Hepatocyte (in vitro differentiated cells): ENCODE results near the gene ACAD8. TPM values are rescaled to one million over a fixed set of nuclear protein-coding genes. Genes with fewer than 3 reads are reported as not detected.
"Not testable (repeated sequence)": the region's sequence is repeated elsewhere in the genome, so short reads cannot be mapped to it uniquely, and the experiment has no call there.

Experiments
- DNase-seq: peaks from one replicate; pipeline ENCODE4 v3.0.0-alpha.2; 2016; ENCODE audit warnings: low spot score
- H2AFZ ChIP-seq: fragments of 200-600 bp; sonication (generic); 2 replicates; pipeline ENCODE4 v1.6.0; 2016; ENCODE audit warnings: antibody characterized with exemption, mild to moderate bottlenecking
- H3K27ac ChIP-seq: fragments of 200-600 bp; sonication (generic); 2 replicates; pipeline ENCODE4 v1.5.1; 2016; ENCODE audit warnings: mild to moderate bottlenecking
- H3K27me3 ChIP-seq: fragments of 200-600 bp; sonication (generic); 2 replicates; pipeline ENCODE4 v1.6.1; 2016
- H3K36me3 ChIP-seq: fragments of 200-600 bp; sonication (generic); replicated peaks from 2 replicates; pipeline ENCODE4 v1.5.1; 2016; ENCODE audit warnings: low read depth; ENCODE audit not compliant: insufficient read depth
- H3K4me1 ChIP-seq: fragments of 200-600 bp; sonication (generic); 2 replicates; pipeline ENCODE4 v1.5.1; 2016; ENCODE audit warnings: mild to moderate bottlenecking, moderate library complexity; ENCODE audit not compliant: insufficient read depth
- H3K4me2 ChIP-seq: fragments of 200-600 bp; sonication (generic); 2 replicates; pipeline ENCODE4 v1.6.0; 2016
- H3K4me3 ChIP-seq: fragments of 200-600 bp; sonication (generic); 2 replicates; pipeline ENCODE4 v1.5.1; 2016; ENCODE audit warnings: mild to moderate bottlenecking
- H3K79me2 ChIP-seq: fragments of 200-600 bp; sonication (generic); 2 replicates; pipeline ENCODE4 v1.6.0; 2017; ENCODE audit warnings: mild to moderate bottlenecking
- H3K9me2 ChIP-seq: fragments of 200-600 bp; sonication (generic); replicated peaks from 2 replicates; pipeline ENCODE4 v1.6.0; 2017; ENCODE audit warnings: mild to moderate bottlenecking; ENCODE audit not compliant: insufficient read depth
- H3K9me3 ChIP-seq: fragments of 200-600 bp; sonication (generic); 2 replicates; pipeline ENCODE4 v1.5.1; 2016; ENCODE audit warnings: low read depth, mild to moderate bottlenecking
- H4K20me1 ChIP-seq: fragments of 200-600 bp; sonication (generic); 2 replicates; pipeline ENCODE4 v1.6.0; 2016; ENCODE audit warnings: mild to moderate bottlenecking; ENCODE audit not compliant: insufficient read depth, poor library complexity, severe bottlenecking
- EZH2 ChIP-seq: fragments of 200-600 bp; sonication (generic); IDR thresholded peaks from 2 replicates; pipeline ENCODE4 v1.6.1; 2016; ENCODE audit warnings: antibody characterized with exemption, mild to moderate bottlenecking, borderline replicate concordance
- EZH2phosphoT487 ChIP-seq: fragments of 200-600 bp; sonication (generic); IDR thresholded peaks from one replicate; pipeline ENCODE4 v1.6.1; 2018; ENCODE audit warnings: antibody characterized with exemption, mild to moderate bottlenecking, low read depth, moderate library complexity; ENCODE audit not compliant: unreplicated experiment, severe bottlenecking
- WGBS: methylation state at CpG from one replicate; pipeline ENCODE4 v1.1.6; 2016; ENCODE audit warnings: low lambda C conversion rate; ENCODE audit errors: missing lambda C conversion rate; 5-methylcytosine and 5-hydroxymethylcytosine counted together
- polyA plus RNA-seq: library from polyadenylated mRNA; unstranded; fragments of >200 nt; fragmentation: Nextera tagmentation; extraction: Ambion mirVana; gene quantifications from 2 replicates; pipeline ENCODE4 v1.2.1, GENCODE V29; 2016
- total RNA-seq: library from RNA; depleted of rRNA; stranded (reverse); fragments of >200 nt; gene quantifications from 2 replicates; pipeline ENCODE4 v1.2.3, GENCODE V29; 2014
- TF ChIP-seq, protein P1 (sequence below): fragments of 200-600 bp; sonication (generic); IDR thresholded peaks from 2 replicates; pipeline ENCODE4 v1.5.1; 2016; ENCODE audit warnings: antibody characterized with exemption, mild to moderate bottlenecking; ENCODE audit not compliant: poor library complexity

Gene ACAD8
- total and polyA plus RNA-seq, 2 experiments from 2014 or later: 18.9 to 19.6 TPM

GRCh38 chr11:134252346-134253187 is 801 bp upstream of the ACAD8 start:
- peak overlapping the region; percentile 73 for H3K27ac ChIP-seq

DNA sequence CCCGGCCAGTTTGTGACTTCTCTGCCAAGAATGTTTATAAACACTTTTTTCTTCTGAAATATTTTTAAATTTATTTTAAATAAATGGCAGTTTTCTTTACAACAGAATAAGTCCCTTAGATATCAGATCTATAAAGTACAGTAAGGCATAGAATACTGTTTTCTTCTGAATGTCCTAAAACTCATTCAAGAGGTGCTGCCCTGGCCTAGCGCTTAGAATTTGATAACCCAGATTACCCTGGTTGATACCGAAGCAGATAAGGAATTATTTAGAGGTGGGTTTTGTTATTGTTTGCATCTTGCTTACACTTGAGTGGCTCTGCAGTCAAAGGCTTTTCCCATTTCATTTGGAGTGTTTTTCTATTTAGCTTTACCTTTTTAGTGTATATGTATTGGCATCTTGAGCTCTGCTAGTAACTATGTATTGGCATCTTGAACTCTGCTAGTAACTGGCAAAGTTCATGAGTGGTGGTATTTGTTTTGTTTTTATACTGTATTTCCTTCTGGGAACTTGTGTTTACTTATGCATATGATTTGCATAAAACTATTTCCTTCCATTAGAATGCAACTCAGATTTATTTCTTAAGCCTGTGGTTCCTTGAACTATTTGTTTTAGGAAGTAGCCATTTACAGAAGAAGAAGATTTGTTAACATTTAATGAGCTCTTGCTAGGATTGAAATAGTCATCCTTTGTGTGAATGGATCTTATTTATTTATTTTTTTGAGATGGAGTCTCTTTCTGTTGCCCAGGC is 1.2 kb downstream of the ACAD8 start:
- no peak overlapping the region for H3K27ac ChIP-seq
- H3K9me2 ChIP-seq: no peaks in the 10 kb centered on the region
- peaks cover 29% of the 10 kb centered on the region for H3K79me2 ChIP-seq
- H3K4me3 ChIP-seq: no peak overlapping the region
- H3K9me3 ChIP-seq: no peaks in the 10 kb centered on the region
- no peak for DNase-seq
- 65% methylated on average over 3 of the region's 3 CpGs for WGBS
- H2AFZ ChIP-seq: no peak overlapping the region
- H3K4me1 ChIP-seq: peaks cover 4% of the 10 kb centered on the region
- TF ChIP-seq EZH2phosphoT487 (no peak), EZH2 (no peak)
- TF ChIP-seq, protein P1, sequence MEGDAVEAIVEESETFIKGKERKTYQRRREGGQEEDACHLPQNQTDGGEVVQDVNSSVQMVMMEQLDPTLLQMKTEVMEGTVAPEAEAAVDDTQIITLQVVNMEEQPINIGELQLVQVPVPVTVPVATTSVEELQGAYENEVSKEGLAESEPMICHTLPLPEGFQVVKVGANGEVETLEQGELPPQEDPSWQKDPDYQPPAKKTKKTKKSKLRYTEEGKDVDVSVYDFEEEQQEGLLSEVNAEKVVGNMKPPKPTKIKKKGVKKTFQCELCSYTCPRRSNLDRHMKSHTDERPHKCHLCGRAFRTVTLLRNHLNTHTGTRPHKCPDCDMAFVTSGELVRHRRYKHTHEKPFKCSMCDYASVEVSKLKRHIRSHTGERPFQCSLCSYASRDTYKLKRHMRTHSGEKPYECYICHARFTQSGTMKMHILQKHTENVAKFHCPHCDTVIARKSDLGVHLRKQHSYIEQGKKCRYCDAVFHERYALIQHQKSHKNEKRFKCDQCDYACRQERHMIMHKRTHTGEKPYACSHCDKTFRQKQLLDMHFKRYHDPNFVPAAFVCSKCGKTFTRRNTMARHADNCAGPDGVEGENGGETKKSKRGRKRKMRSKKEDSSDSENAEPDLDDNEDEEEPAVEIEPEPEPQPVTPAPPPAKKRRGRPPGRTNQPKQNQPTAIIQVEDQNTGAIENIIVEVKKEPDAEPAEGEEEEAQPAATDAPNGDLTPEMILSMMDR: no peak
- no peaks in the 10 kb centered on the region for H3K27me3 ChIP-seq
- no peaks in the 10 kb centered on the region for H3K36me3 ChIP-seq
- H4K20me1 ChIP-seq: no peaks in the 10 kb centered on the region
- peak overlapping the region; percentile 92 for H3K4me2 ChIP-seq

More at GRCh38 chr11:134252346-134253187, 801 bp upstream of the ACAD8 start:
- peak overlapping the region; percentile 82 for H3K4me2 ChIP-seq
- H3K9me2 ChIP-seq: no peaks in the 10 kb centered on the region
- H2AFZ ChIP-seq: peak overlapping the region; percentile 95
- no peaks in the 10 kb centered on the region for H3K36me3 ChIP-seq
- no peaks in the 10 kb centered on the region for H4K20me1 ChIP-seq
- DNase-seq: peak; percentile 45
- WGBS: 9% methylated on average over 27 of the region's 27 CpGs
- H3K4me1 ChIP-seq: peaks cover 4% of the 10 kb centered on the region
- no peaks in the 10 kb centered on the region for H3K9me3 ChIP-seq
- H3K4me3 ChIP-seq: peak overlapping the region; percentile 85
- TF ChIP-seq EZH2phosphoT487: no peak
- no peak for TF ChIP-seq EZH2
- TF ChIP-seq, protein P1: no peak
- peaks cover 29% of the 10 kb centered on the region for H3K79me2 ChIP-seq
- H3K27me3 ChIP-seq: no peaks in the 10 kb centered on the region

DNA sequence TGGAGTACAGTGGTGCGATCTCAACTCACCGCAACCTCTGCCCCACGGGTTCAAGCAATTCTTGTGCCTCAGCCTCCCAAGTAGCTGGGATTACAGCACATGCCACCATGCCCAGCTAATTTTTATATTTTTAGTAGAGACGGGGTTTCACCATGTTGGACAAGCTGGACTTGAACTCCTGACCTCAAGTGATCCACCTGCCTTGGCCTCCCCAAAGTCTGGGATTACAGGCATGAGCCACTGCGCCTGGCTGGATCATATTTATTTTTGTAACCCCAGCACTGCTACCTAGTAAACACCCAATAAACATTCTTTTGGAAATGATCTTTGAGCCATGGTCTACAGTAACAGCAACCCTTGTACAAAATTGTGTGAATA is 1.8 kb downstream of the ACAD8 start:
- H3K9me3 ChIP-seq, H4K20me1 ChIP-seq, H3K4me2 ChIP-seq, H2AFZ ChIP-seq, DNase-seq, H3K4me3 ChIP-seq, H3K9me2 ChIP-seq, H3K27me3 ChIP-seq, H3K36me3 ChIP-seq, H3K27ac ChIP-seq, H3K4me1 ChIP-seq: not testable (repeated sequence)
- H3K79me2 ChIP-seq: peaks cover 29% of the 10 kb centered on the region
- WGBS: 94% methylated on average over 5 of the region's 5 CpGs

- no peak for DNase-seq
- H3K9me2 ChIP-seq: no peaks in the 10 kb centered on the region
- no peaks in the 10 kb centered on the region for H3K9me3 ChIP-seq
- no peaks in the 10 kb centered on the region for H4K20me1 ChIP-seq
- peaks cover 1% of the 10 kb centered on the region for H3K4me1 ChIP-seq
- WGBS: 97% methylated on average over 11 of the region's 11 CpGs
- H3K27ac ChIP-seq: no peak overlapping the region
- no peaks in the 10 kb centered on the region for H3K27me3 ChIP-seq
- H3K4me2 ChIP-seq: no peak overlapping the region
- TF ChIP-seq, protein P1: no peak
- TF ChIP-seq EZH2phosphoT487 (no peak), EZH2 (no peak)
- H3K4me3 ChIP-seq: no peak overlapping the region
- no peak overlapping the region for H2AFZ ChIP-seq
- peaks cover 18% of the 10 kb centered on the region for H3K79me2 ChIP-seq
- H3K36me3 ChIP-seq: no peaks in the 10 kb centered on the region
These were observed 3.7 kb downstream of the ACAD8 start for GRCh38 chr11:134257101-134257500.
